GM18505 (cell line): ENCODE measurements around the gene ZDHHC24.
"Not testable (repeated sequence)": the region's sequence is repeated elsewhere in the genome, so short reads cannot be mapped to it uniquely, and the experiment has no call there.

Experiments
- ATAC-seq: cut with Tn5 transposase; IDR thresholded peaks from one replicate; pipeline ENCODE4 v1.9.1; 2021; ENCODE audit not compliant: unreplicated experiment
- POLR2A ChIP-seq: IDR thresholded peaks from 4 replicates; pipeline ENCODE4 v1.6.1; 2011; ENCODE audit warnings: borderline replicate concordance; ENCODE audit not compliant: insufficient read depth, insufficient read length; ENCODE audit errors: extremely low read depth

Gene ZDHHC24

GRCh38 chr11:66545701-66546367 lies at the start of gene ZDHHC24:
Gene ZDHHC24, minus strand, starts transcription at chr11:66546048. Its CDS starts 45 bp downstream, at chr11:66546003.
- ATAC-seq = peak; percentile 83
- TF ChIP-seq POLR2A = peak; percentile 86

GRCh38 chr11:66595245-66595904 lies 49.5 kb upstream of the ZDHHC24 start:
- no peak for TF ChIP-seq POLR2A
- ATAC-seq = no peak

- no peak for ATAC-seq
- no peak for TF ChIP-seq POLR2A
Observed at GRCh38 chr11:66593650-66594049, 47.8 kb upstream of the ZDHHC24 start.

GRCh38 chr11:66593303-66593635 lies 47.4 kb upstream of the ZDHHC24 start:
- no peak for TF ChIP-seq POLR2A
- peak; percentile 33 for ATAC-seq

- peak; percentile 98 for TF ChIP-seq POLR2A
- peak; percentile 83 for ATAC-seq
Observed at GRCh38 chr11:66592457-66593302, 46.8 kb upstream of the ZDHHC24 start, which contains the start of the genes CCDC87 and CCS. Gene CCDC87, minus strand, starts transcription at chr11:66593063. Its CDS starts 48 bp downstream, at chr11:66593015. Gene CCS, plus strand, starts transcription at chr11:66593185. Its CDS starts 77 bp downstream, at chr11:66593262.

- TF ChIP-seq POLR2A = no peak
- no peak for ATAC-seq
Observed at GRCh38 chr11:66591175-66591574, 45.3 kb upstream of the ZDHHC24 start.

GRCh38 chr11:66589996-66590675 lies 44.3 kb upstream of the ZDHHC24 start:
- no peak for TF ChIP-seq POLR2A
- ATAC-seq = no peak

- not testable (repeated sequence) for ATAC-seq
Observed at GRCh38 chr11:66589315-66589714, 43.5 kb upstream of the ZDHHC24 start.

- ATAC-seq = no peak
- no peak for TF ChIP-seq POLR2A
Observed at GRCh38 chr11:66586136-66586535, 40.3 kb upstream of the ZDHHC24 start.

- ATAC-seq = not testable (repeated sequence)
Observed at GRCh38 chr11:66585447-66585846, 39.6 kb upstream of the ZDHHC24 start.

GRCh38 chr11:66582565-66583147 lies 36.8 kb upstream of the ZDHHC24 start:
- not testable (repeated sequence) for ATAC-seq

- TF ChIP-seq POLR2A = no peak
- ATAC-seq = no peak
Observed at GRCh38 chr11:66581261-66581660, 35.4 kb upstream of the ZDHHC24 start.

- no peak for ATAC-seq
- no peak for TF ChIP-seq POLR2A
Observed at GRCh38 chr11:66580803-66581202, 35.0 kb upstream of the ZDHHC24 start.
